SIG-M5 (cell line): ENCODE measurements around the gene RPS6KA2.
A peak's percentile ranks its signal among the peaks of the same experiment; 100 is the strongest.

ENCODE experiments used
- DNase-seq: peaks from one replicate; lab custom pipeline; 2025; lab: John Stamatoyannopoulos, UW

The RPS6KA2 gene

GRCh38 chr6:166627033-166627874 is at the start of gene RPS6KA2:
Gene RPS6KA2 (minus strand): TSS chr6:166627251. CDS start chr6:166627019, 232 bp downstream.
- peak; percentile 84 for DNase-seq

- no peak for DNase-seq
Observed at GRCh38 chr6:166676270-166676860, 49.3 kb upstream of the RPS6KA2 start.

GRCh38 chr6:166675736-166676135 is 48.7 kb upstream of the RPS6KA2 start:
- no peak for DNase-seq

GRCh38 chr6:166673309-166673708 is 46.3 kb upstream of the RPS6KA2 start:
- DNase-seq = no peak

- no peak for DNase-seq
Observed at GRCh38 chr6:166672624-166673206, 45.7 kb upstream of the RPS6KA2 start.

GRCh38 chr6:166672146-166672545 is 45.1 kb upstream of the RPS6KA2 start:
- DNase-seq = no peak

- no peak for DNase-seq
Observed at GRCh38 chr6:166671434-166672081, 44.5 kb upstream of the RPS6KA2 start.

- DNase-seq = no peak
Observed at GRCh38 chr6:166670894-166671293, 43.8 kb upstream of the RPS6KA2 start.

- DNase-seq = no peak
Observed at GRCh38 chr6:166670013-166670412, 43.0 kb upstream of the RPS6KA2 start.

- no peak for DNase-seq
Observed at GRCh38 chr6:166667796-166668610, 41.0 kb upstream of the RPS6KA2 start.

GRCh38 chr6:166664135-166664534 is 37.1 kb upstream of the RPS6KA2 start:
- no peak for DNase-seq

GRCh38 chr6:166663568-166663967 is 36.5 kb upstream of the RPS6KA2 start:
- DNase-seq = no peak

- DNase-seq = no peak
Observed at GRCh38 chr6:166662690-166663089, 35.6 kb upstream of the RPS6KA2 start.

GRCh38 chr6:166661327-166662085 is 34.5 kb upstream of the RPS6KA2 start:
- no peak for DNase-seq

GRCh38 chr6:166660157-166660688 is 33.2 kb upstream of the RPS6KA2 start:
- DNase-seq = no peak

GRCh38 chr6:166659581-166659980 is 32.5 kb upstream of the RPS6KA2 start:
- no peak for DNase-seq

- no peak for DNase-seq
Observed at GRCh38 chr6:166658792-166659150, 31.7 kb upstream of the RPS6KA2 start.

- no peak for DNase-seq
Observed at GRCh38 chr6:166658115-166658791, 31.2 kb upstream of the RPS6KA2 start.

- DNase-seq = no peak
Observed at GRCh38 chr6:166657531-166657930, 30.5 kb upstream of the RPS6KA2 start.
